HG02759 (cell line): ENCODE measurements around the gene MDC1.
"Not testable (repeated sequence)": the region's sequence is repeated elsewhere in the genome, so short reads cannot be mapped to it uniquely, and the experiment has no call there.

ENCODE experiments used
- ATAC-seq: cut with Tn5 transposase; IDR thresholded peaks from one replicate; pipeline ENCODE4 v1.9.1; 2021; ENCODE audit warnings: mild to moderate bottlenecking, moderate library complexity; ENCODE audit not compliant: unreplicated experiment

The MDC1 gene

DNA sequence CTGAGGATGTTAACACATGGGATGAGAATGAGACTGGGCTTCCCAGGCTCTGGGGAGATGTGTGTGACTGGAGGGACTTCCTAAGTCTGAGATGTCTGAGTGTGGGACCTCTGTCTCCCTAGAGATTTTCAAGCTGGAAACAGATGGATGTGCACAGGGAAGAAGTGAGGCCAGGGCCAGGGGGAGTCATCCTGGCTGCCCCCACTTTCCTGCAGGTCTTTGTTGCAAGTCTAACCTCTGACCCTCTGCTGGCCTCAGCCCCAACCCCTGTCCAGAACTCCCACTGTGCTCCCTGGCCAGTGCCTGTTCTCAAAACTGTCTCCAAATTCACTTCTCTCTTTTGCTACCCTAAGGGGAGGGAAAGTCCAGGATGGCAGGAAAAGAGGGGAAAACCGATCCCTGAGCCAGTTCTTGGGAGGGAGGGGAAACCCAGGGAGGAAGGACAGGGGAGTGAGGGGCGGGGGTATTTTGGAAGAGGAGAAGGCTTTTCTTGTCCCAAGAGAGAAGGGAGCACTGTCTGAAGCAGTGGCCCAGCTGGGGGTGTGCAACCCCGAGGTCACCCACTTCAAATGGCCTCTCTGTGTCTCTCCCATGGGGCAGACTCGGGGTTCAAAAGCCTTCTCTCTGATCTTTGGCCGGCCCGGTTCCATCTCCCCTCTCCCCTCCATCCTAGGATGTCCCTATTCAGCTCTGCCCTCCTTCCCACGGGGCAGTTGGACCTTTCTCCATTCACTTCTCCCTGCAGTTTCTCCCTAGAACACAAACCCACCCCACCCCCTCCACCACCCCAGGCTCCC is 33.7 kb downstream of the MDC1 start:
- no peak for ATAC-seq

GRCh38 chr6:30682143-30683117 is 34.7 kb downstream of the MDC1 start:
- peak; percentile 43 for ATAC-seq

DNA sequence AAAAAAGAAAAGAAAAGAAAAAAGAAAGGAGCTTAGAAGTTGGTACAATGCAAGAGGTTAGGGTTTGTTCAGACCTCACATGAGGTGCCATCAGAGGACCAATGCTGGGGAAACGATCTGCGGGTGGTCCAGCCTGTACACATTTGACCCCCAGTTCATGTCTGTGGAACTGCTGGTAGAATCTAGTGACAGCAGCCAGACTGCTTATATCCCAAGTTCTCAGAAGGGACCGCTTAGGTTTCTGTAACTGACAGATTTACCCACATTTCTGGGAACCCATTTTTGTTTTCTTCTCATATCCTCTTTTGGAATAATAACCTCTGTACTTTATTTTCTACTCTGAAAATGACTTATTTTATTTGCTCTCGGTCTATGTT is 35.3 kb downstream of the MDC1 start:
- no peak for ATAC-seq

DNA sequence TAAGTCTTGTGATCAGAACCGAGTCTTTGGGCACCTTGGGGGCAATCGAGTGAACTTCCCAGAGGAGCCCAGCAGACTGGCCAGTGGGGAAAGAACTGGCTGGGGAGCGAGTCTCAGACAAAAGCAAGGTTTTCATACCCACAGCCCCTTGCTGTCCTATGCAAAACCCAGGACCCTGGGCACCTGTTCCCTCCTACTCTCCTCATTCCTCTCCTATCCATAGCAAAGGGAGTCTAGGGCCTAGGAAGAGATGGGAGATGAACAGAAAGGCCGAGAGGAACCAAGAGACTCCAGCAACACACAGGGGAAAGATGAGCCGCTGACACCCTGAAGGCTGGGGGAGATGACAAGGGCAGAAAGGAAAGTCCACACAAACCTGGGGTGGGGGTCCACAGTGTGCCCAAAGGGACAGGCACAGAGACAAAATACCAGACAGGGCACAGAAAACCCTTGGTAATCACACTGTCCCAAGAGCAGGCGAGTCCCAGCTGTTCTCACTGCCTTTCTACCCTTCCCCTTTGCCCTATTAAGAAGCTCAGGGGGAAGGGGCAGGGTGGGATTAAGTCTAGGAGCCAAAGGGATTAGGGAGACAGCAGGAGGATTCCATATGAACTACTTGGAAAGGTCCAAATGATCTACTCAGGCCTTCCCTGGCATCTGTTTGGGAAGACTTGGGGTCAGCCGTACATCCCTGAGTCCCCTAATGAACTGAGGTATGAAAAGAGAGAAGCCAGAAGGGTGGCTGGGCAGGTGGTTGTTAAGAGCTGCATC is 37.1 kb downstream of the MDC1 start:
- no peak for ATAC-seq

GRCh38 chr6:30678964-30679726 is 37.9 kb downstream of the MDC1 start:
- ATAC-seq = peak; percentile 47

- ATAC-seq = no peak
These were observed 40.3 kb downstream of the MDC1 start for GRCh38 chr6:30676660-30677285.

DNA sequence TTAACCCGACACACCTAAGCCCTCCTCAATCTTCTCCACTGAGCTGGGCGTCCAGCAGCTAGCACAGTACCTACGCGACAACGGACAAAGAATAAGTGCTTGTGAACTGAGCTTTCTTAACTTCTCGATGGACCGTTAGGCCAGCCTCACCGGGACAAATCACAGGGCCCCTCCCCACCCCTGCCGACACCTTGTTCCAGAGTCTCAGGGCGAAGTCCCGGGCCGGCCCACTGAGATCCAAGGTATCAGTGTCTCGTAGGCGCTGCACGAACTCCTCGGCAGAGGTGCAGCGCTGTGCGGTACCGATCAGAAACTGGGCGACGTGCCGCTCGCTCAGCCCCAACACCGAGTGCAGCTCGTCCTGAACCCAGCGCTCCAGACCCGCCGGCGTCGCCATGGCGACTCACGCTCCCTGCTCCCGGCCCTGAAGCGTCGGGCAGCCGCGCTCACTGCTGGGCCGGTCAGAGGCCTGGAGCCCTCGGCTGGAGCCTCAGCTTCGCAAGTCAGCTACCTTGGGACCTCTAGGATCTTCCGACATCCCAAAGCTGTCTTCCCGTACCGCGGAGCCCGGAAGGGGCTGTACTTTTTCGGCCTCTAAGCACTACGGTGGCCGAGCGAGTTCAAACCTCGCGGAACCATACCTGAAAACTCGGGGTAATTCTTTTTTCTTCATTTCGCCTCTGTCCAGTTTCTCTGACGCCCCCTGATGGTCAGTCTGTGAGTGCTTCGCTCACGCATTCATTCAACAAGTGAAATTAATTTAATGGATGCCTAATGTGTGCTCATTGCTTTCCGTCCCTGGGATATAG is 44.4 kb downstream of the MDC1 start, which contains the start of gene DHX16:
Gene DHX16 (minus strand): TSS at position 562 of the 809 bp plus-strand sequence. CDS start 165 bp downstream, at position 397.
- peak; percentile 78 for ATAC-seq

DNA sequence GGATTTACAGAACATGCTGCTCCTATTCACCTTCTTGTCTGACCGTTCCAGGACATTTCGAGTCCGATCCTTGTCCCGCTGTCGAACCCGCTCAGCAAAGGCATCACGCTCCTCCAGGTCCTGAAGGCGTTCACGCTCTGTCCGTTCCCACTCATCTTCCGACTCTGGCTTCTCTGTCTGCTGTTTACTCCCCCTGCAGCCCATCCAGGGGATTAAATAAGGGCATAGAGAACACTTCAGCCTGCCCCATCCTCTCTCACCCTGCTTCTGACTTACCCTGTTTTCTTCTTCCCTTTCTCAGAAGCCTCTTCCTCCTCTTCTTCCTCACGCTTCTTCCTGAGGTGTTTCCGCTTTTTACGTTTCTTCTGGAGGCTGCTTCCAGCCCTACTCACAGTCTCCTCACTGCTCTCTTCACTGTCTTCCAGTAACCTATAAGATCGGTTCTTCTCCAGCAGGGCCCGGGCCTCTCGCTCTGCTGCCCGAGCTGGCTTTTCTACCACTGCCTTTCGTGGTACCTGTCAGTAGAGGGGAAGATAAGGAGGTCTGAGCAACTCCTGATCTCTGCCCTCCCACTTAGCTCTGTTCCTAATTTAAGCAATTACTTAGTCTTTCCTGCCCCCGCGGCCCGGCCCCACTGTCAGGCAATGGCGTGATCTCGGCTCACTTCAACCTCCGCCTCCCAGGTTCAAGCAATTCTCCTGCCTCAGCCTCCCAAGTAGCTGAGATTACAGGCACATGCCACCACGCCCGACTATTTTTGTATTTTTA is 46.1 kb downstream of the MDC1 start:
- no peak for ATAC-seq

GRCh38 chr6:30666300-30666699 is 50.8 kb downstream of the MDC1 start:
- not testable (repeated sequence) for ATAC-seq

DNA sequence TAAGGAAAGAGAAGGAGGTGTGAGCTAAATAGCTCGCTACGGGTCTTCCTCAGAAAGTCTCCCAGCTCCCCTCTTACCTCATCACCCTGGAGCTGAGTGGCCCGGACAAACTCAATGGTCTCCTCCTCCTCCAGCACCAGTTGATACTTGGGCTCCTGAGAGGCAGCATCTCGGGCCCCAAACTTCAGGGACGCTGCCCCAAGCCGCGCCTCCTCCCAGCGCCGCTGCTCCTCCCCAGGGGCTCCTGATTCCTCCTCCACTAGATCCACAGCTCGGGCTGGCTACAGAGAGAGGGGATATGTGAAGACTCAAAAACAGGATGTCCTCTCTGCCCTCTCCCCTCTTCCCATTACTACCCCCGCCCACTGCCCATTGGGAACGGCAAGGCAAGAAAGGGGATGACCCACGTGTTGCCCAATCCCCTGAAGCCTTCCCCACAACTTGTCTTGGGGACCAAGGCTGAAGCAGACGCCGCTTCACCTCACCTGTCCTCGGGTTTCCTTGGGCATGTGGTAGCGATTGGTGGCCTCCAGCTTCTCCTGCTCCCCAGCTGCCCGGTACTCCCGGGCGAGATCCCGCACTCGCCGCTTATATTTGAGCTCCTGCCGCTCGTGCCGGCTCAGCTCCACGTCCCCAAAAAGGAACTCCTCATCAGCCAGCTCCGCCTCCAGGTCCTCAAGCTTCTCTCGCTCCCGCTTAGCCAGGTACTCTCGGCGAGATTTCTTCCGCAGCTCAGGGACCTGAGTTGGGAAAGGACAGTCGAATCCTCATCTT is 51.9 kb downstream of the MDC1 start:
- ATAC-seq = no peak

GRCh38 chr6:30657922-30658321 is 59.2 kb downstream of the MDC1 start:
- not testable (repeated sequence) for ATAC-seq

DNA sequence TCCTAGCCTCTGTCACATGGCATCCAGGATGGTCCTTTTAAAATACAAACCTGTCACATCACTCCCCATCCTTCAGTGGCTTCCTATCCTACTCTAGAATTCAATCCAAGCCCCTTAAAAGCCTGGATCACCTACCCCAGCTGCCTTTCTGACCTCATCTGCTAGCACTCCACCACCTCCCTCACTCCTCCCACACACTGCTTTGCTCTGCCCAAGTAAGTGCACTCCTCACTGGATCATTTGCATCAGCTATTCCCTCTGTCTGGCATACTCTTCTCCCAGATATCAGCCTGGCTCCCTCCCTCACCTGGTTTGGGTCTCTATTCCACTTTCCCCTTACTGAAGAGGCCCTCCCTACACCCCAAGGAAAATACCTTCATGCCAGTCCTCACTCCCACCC is 59.6 kb downstream of the MDC1 start:
- no peak for ATAC-seq

DNA sequence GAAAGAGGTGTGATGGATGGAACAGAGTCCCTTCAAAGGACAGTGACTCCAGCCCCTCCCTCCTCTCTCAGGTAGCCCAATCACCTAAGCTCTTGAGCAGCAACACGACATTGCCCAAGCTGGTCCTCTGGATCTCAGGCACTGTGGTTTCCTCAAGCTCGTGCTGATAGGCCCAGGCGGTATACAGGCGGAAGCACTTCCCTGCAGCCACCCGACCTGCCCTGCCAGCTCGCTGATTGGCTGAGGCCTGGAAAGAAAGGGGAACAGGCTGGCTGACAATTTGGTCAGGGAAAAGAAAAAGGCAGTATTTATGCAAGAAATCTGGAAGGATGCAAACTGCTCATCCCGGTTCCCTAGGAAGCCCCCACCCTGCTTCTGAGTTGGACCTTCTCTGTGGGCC is 60.6 kb downstream of the MDC1 start:
- ATAC-seq = no peak

DNA sequence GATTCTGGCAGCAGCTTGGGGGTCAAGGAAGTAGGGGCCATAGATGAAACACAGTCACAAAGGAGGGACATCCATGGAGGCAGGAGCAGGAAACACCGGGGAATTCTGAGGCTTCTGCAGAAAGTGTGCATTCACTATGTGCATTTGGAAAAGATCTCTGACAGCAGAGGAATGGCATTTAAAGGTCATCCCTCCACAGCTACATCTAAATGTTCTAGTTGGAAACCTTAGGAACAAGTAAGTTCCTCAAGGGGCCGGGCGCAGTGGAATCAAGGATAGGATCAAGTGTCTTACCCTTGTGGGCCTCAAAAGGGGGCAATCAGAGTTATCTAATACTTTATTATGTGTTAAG is 61.4 kb downstream of the MDC1 start:
- no peak for ATAC-seq

DNA sequence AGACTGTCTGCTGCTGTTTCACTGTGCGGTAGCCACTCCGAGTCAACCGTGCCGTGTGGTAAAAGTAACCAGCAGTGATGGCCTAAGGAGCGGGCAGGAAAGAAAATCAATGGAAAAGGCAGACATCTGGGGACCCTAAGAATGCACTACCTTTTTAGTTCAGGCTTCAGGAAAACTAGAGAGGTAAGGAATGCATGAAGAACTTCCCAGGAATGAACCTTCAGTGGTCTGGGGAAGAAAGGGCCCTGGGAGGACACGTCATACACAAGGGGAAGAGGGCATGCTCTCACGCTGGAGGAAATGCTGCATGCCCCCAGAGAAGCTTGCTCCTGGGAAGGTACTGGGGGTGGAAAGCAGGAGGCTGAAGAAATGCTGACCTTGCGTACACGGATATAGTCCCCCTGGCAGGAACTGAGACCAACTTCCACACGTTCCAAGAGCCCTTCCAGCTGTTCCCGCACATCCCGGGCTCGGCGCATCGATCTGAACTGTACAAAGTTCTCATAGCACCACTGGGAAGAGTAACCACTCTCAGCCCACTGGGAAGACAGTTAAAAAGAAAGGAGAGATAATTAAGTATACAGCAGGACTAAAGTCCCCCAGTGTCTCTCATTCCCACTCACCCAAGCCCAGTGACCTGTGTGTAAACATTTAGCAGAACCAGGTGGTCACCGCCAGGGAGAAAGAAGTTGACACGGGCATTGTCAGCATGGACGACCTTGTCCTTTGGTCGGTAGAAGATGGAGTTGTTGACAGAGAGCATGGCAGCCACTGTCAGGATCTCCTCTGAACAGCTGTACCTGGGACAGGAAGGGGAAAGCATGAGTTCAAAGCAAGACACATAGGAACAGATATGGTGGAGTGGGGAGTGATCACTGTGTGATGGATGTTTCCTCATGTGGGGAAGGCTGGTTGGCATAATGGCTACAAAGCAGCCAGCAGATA is 62.0 kb downstream of the MDC1 start:
- ATAC-seq = no peak

DNA sequence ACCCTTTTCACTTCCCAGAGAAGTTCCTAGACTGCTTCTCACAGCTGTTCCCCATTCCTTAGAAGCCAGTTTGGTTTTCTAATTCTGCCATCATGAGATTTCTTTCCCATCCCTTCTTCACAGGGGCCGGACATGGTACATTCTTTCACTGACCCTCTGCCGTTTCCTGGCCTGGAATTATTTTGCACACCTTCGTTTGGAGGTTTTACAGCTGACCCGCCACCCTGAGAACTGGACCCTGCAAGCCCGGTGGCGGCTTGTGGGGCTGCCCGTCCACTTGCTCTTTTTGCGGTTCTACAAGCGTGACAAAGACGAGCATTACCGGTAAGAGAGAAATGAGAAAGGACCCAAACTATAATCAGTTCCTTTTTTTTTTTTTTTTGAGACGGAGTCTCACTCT is 65.9 kb downstream of the MDC1 start:
- no peak for ATAC-seq
